HepG2 (cell line): Measurements from ENCODE around the gene FOXS1. TPM values are rescaled to one million over a fixed set of nuclear protein-coding genes. Genes with fewer than 3 reads are reported as not detected.

Experiments used
- AGO1 ChIP-seq: fragments of 200-400 bp; formaldehyde crosslinking; IDR thresholded peaks from 2 replicates; pipeline ENCODE4 v1.6.1; 2017; ENCODE audit warnings: mild to moderate bottlenecking, low read depth, low read length, moderate library complexity; ENCODE audit not compliant: poor library complexity, severe bottlenecking
- ARNT2 ChIP-seq: sonication (generic); formaldehyde crosslinking; IDR thresholded peaks from 2 replicates; pipeline ENCODE4 v1.8.0; 2022; ENCODE audit warnings: mild to moderate bottlenecking, low read depth, missing genetic modification reagents, moderate library complexity
- CBX5 ChIP-seq: sonication (generic); formaldehyde crosslinking; IDR thresholded peaks from 2 replicates; pipeline ENCODE4 v1.4.0; 2020; ENCODE audit warnings: missing genetic modification reagents, borderline replicate concordance
- CHCHD3 ChIP-seq: sonication (generic); formaldehyde crosslinking; IDR thresholded peaks from 2 replicates; pipeline ENCODE4 v1.8.0; 2022; ENCODE audit warnings: mild to moderate bottlenecking, missing genetic modification reagents, moderate library complexity
- GABPB1 ChIP-seq: IDR thresholded peaks from 2 replicates; pipeline ENCODE4 v1.6.1; 2016; ENCODE audit warnings: mild to moderate bottlenecking, missing genetic modification reagents, moderate library complexity, missing compliant biosample characterization
- GTF3A ChIP-seq: sonication (generic); formaldehyde crosslinking; conservative IDR thresholded peaks from 2 replicates; pipeline ENCODE4 v1.4.0; 2020; ENCODE audit warnings: mild to moderate bottlenecking, missing genetic modification reagents
- HMGA1 ChIP-seq: sonication (generic); formaldehyde crosslinking; conservative IDR thresholded peaks from 2 replicates; pipeline ENCODE4 v1.4.0; 2020; ENCODE audit warnings: missing genetic modification reagents
- HOXA5 ChIP-seq: sonication (generic); formaldehyde crosslinking; IDR thresholded peaks from 2 replicates; pipeline ENCODE4 v1.4.0; 2020; ENCODE audit warnings: missing genetic modification reagents
- ISL2 ChIP-seq: sonication (generic); formaldehyde crosslinking; IDR thresholded peaks from 2 replicates; pipeline ENCODE4 v1.5.0; 2020; ENCODE audit warnings: missing genetic modification reagents
- KLF9 ChIP-seq: IDR thresholded peaks from 2 replicates; pipeline ENCODE4 v1.6.1; 2016; ENCODE audit warnings: low read depth
- LCORL ChIP-seq, 2 experiments: fragments of 450-650 bp in 1 of 2; sonication (generic) in 1 of 2; formaldehyde crosslinking in 1 of 2; IDR thresholded peaks; 2 replicates each; pipeline versions ENCODE4 v1.5.0 to v1.6.1; 2017 to 2020; ENCODE audit warnings: antibody characterized with exemption in 1 of 2, missing genetic modification reagents in 1 of 2
- MEIS2 ChIP-seq: sonication (generic); formaldehyde crosslinking; IDR thresholded peaks from 2 replicates; pipeline ENCODE4 v1.9.0; 2021; ENCODE audit warnings: mild to moderate bottlenecking, missing genetic modification reagents
- NR2F6 ChIP-seq, 2 experiments: IDR thresholded peaks; 2 replicates each; pipeline ENCODE4 v1.6.1; 2016; ENCODE audit warnings: antibody characterized with exemption in 1 of 2, mild to moderate bottlenecking in 1 of 2
- REXO4 ChIP-seq: sonication (generic); formaldehyde crosslinking; IDR thresholded peaks from 2 replicates; pipeline ENCODE4 v1.8.0; 2022; ENCODE audit warnings: missing genetic modification reagents, mild to moderate bottlenecking, borderline replicate concordance
- SOX13 ChIP-seq, 3 experiments: fragments of 450-650 bp in 1 of 3; sonication (generic) in 1 of 3; formaldehyde crosslinking in 1 of 3; IDR thresholded peaks in 2 of 3; conservative IDR thresholded peaks in 1 of 3; 2 replicates each; pipeline versions ENCODE4 v1.5.0 to v1.6.1; 2016 to 2020; ENCODE audit warnings: antibody characterized with exemption in 1 of 3, mild to moderate bottlenecking in 1 of 3, missing compliant biosample characterization in 1 of 3, missing genetic modification reagents in 1 of 3, moderate library complexity in 1 of 3
- TEAD3 ChIP-seq: optimal IDR thresholded peaks from 2 replicates; pipeline ENCODE3; 2016; ENCODE audit warnings: borderline replicate concordance
- TIGD3 ChIP-seq: sonication (generic); formaldehyde crosslinking; IDR thresholded peaks from 2 replicates; pipeline ENCODE4 v1.5.1; 2020; ENCODE audit warnings: mild to moderate bottlenecking, missing genetic modification reagents, borderline replicate concordance
- TOPORS ChIP-seq: sonication (generic); formaldehyde crosslinking; IDR thresholded peaks from 2 replicates; pipeline ENCODE4 v1.8.0; 2023; ENCODE audit warnings: mild to moderate bottlenecking, missing genetic modification reagents
- TP53 ChIP-seq: sonication (generic); formaldehyde crosslinking; conservative IDR thresholded peaks from 2 replicates; pipeline ENCODE4 v1.4.0; 2020; ENCODE audit warnings: missing genetic modification reagents
- ZNF10 ChIP-seq: sonication (generic); formaldehyde crosslinking; IDR thresholded peaks from 2 replicates; pipeline ENCODE4 v1.4.0; 2020; ENCODE audit warnings: mild to moderate bottlenecking, low read depth, missing genetic modification reagents, borderline replicate concordance
- ZNF224 ChIP-seq: sonication (generic); formaldehyde crosslinking; IDR thresholded peaks from 2 replicates; pipeline ENCODE4 v1.5.0; 2020; ENCODE audit warnings: mild to moderate bottlenecking, missing genetic modification reagents
- ZNF317 ChIP-seq: sonication (generic); formaldehyde crosslinking; IDR thresholded peaks from 2 replicates; pipeline ENCODE4 v1.5.0; 2020; ENCODE audit warnings: mild to moderate bottlenecking, missing genetic modification reagents
- ZNF326 ChIP-seq: sonication (generic); formaldehyde crosslinking; IDR thresholded peaks from 2 replicates; pipeline ENCODE4 v1.4.0; 2020; ENCODE audit warnings: missing genetic modification reagents, borderline replicate concordance
- ZNF337 ChIP-seq: sonication (generic); formaldehyde crosslinking; IDR thresholded peaks from 2 replicates; pipeline ENCODE4 v1.5.1; 2020; ENCODE audit warnings: missing genetic modification reagents, low read depth, mild to moderate bottlenecking, borderline replicate concordance
- ZNF619 ChIP-seq: sonication (generic); formaldehyde crosslinking; IDR thresholded peaks from 2 replicates; pipeline ENCODE4 v1.4.0; 2020; ENCODE audit warnings: mild to moderate bottlenecking, missing genetic modification reagents
- ZNF710 ChIP-seq: sonication (generic); formaldehyde crosslinking; IDR thresholded peaks from 2 replicates; pipeline ENCODE4 v1.5.0; 2020; ENCODE audit warnings: mild to moderate bottlenecking, missing genetic modification reagents, borderline replicate concordance
- polyA plus RNA-seq, 8 experiments: library from polyadenylated mRNA; depleted of rRNA in 3 of 8; stranded (reverse) in 7 of 8; unstranded in 1 of 8; fragments of >200 nt; fragmentation: Illumina TruSeq in 4 of 8; extraction: Trizol in 4 of 8; gene quantifications; 2 replicates each; pipeline versions ENCODE4 v1.2.1 to v1.2.3, GENCODE V29; 2011 to 2016; ENCODE audit warnings: low read depth in 4 of 8, missing spikeins in 1 of 8, mixed read lengths in 1 of 8; ENCODE audit not compliant: insufficient read depth in 1 of 8
- total RNA-seq, 5 experiments: library from RNA; depleted of rRNA; stranded (reverse); fragments of >200 nt; fragmentation: Illumina TruSeq; extraction: Trizol; gene quantifications; 2 replicates each; pipeline ENCODE4 v1.2.3, GENCODE V29; 2016; ENCODE audit warnings: low read depth in 1 of 5

The FOXS1 gene
- total and polyA plus RNA-seq, 2 of the 13 experiments (the other 11 are each of a cell fraction or from before 2014, with no cell fraction given) = not detected

GRCh38 chr20:31870726-31871617 is 25.6 kb upstream of the FOXS1 start (continued):
- TF ChIP-seq ARNT2 (no peak), HOXA5 (CRISPR knock-in tag) (no peak), MEIS2 (no peak), CBX5 (CRISPR knock-in tag) (no peak), HMGA1 (CRISPR knock-in tag) (no peak), GABPB1 (0 out of 2 replicates have a peak, but pooled peaks have one; percentile 0), ZNF10 (CRISPR knock-in tag) (no peak), AGO1 (no peak), TOPORS (CRISPR knock-in tag) (no peak), TIGD3 (CRISPR knock-in tag) (no peak), ZNF317 (CRISPR knock-in tag) (no peak), ISL2 (CRISPR knock-in tag) (peak; percentile 12; the same call in 1 of the 2 replicates), ZNF224 (CRISPR knock-in tag) (no peak), ZNF326 (no peak), SOX13 (IDR thresholded peaks at IDR 0.05) (no peak), SOX13 (CRISPR knock-in tag; conservative IDR thresholded peaks at IDR 0.05 in 1 of 2, IDR thresholded peaks at IDR 0.05 in 1 of 2) (no peak), ZNF619 (no peak), CHCHD3 (no peak), GTF3A (no peak), LCORL (IDR thresholded peaks at IDR 0.05) (no peak), LCORL (CRISPR knock-in tag; IDR thresholded peaks at IDR 0.05) (0 out of 2 replicates have a peak, but pooled peaks have one; percentile 28), ZNF337 (CRISPR knock-in tag) (no peak), ZNF710 (CRISPR knock-in tag) (peak; percentile 65; the same call in 1 of the 2 replicates), NR2F6 (IDR thresholded peaks at IDR 0.05) (no peak), NR2F6 (CRISPR knock-in tag; IDR thresholded peaks at IDR 0.05) (no peak), TP53 (CRISPR knock-in tag) (no peak), TEAD3 (peak; percentile 11), REXO4 (no peak), KLF9 (no peak)
